MCF 10A (cell line): ENCODE results near the gene NT5C. TPM values are rescaled to one million over a fixed set of nuclear protein-coding genes. Genes with fewer than 3 reads are reported as not detected.
"Not testable (repeated sequence)": the region's sequence is repeated elsewhere in the genome, so short reads cannot be mapped to it uniquely, and the experiment has no call there.

Experiments
- BruUV-seq: library from RNA; stranded (reverse); fragments of 400-500 nt; replicated peaks from 2 replicates; lab custom pipeline; 2021; lab: Mats Ljungman, UMichigan
- CTCF ChIA-PET: fragments of 300-600 bp; sonication (Branson Sonifier 250); formaldehyde crosslinking; extraction: SDS; loops from one replicate; lab custom pipeline; 2021; ENCODE audit warnings: antibody characterized with exemption, inconsistent platforms; lab: Yijun Ruan, JAX
- POLR2A ChIA-PET: fragments of 300-600, 350-650 bp; sonication (Branson Sonifier 250); formaldehyde crosslinking; extraction: SDS; loops from one replicate; lab custom pipeline; 2020; ENCODE audit warnings: antibody characterized with exemption, inconsistent platforms; lab: Yijun Ruan, JAX
- DNase-seq: peaks from one replicate; pipeline ENCODE4 v3.0.0-alpha.2; 2018; ENCODE audit not compliant: unreplicated experiment
- H3K27ac Mint-ChIP-seq: one replicate; pipeline ENCODE4 v1.8.0; 2022; ENCODE audit warnings: mild to moderate bottlenecking, low read depth, mixed read lengths; ENCODE audit not compliant: unreplicated experiment
- H3K27me3 Mint-ChIP-seq: one replicate; pipeline ENCODE4 v1.8.0; 2022; ENCODE audit warnings: mixed read lengths; ENCODE audit not compliant: insufficient read depth, unreplicated experiment
- H3K36me3 Mint-ChIP-seq: one replicate; pipeline ENCODE4 v1.8.0; 2022; ENCODE audit warnings: mild to moderate bottlenecking, moderate library complexity, mixed read lengths; ENCODE audit not compliant: insufficient read depth, unreplicated experiment
- H3K4me1 Mint-ChIP-seq: one replicate; pipeline ENCODE4 v1.8.0; 2022; ENCODE audit warnings: mixed read lengths; ENCODE audit not compliant: insufficient read depth, unreplicated experiment
- H3K4me3 Mint-ChIP-seq: one replicate; pipeline ENCODE4 v1.8.0; 2022; ENCODE audit warnings: mild to moderate bottlenecking, moderate library complexity, mixed read lengths; ENCODE audit not compliant: unreplicated experiment
- H3K9me3 Mint-ChIP-seq: one replicate; pipeline ENCODE4 v1.8.0; 2022; ENCODE audit warnings: mixed read lengths; ENCODE audit not compliant: unreplicated experiment
- CTCF ChIP-seq: fragments of 200-600 bp; IDR thresholded peaks from one replicate; pipeline ENCODE4 v1.8.0; 2022; ENCODE audit warnings: antibody characterized with exemption, mild to moderate bottlenecking; ENCODE audit not compliant: unreplicated experiment
- intact Hi-C: fragments of 100-400 bp; cut with micrococcal nuclease; formaldehyde crosslinking; loops from 2 replicates; pipeline ENCODE4 v1.14.1; 2022
- total RNA-seq: library from RNA; stranded (reverse); gene quantifications from 2 replicates; pipeline ENCODE4 v1.2.3, GENCODE V29; 2022

The NT5C gene
- total RNA-seq, 1 experiment from 2014 or later: 113 TPM

- H3K9me3 Mint-ChIP-seq: no peaks in the 10 kb centered on the region
- no peak overlapping the region for H3K4me3 Mint-ChIP-seq
- BruUV-seq: no TSS peak
- no peak overlapping the region for H3K27ac Mint-ChIP-seq
- ChIA-PET CTCF (interaction anchor here (0.6 to 8.2 kb wide), 4 partner anchors 14 to 79 kb away, joined by 4 to 100 read pairs (median 19); no protein-coding TSS in a partner anchor), POLR2A (interaction anchor here (1.9 to 3.6 kb wide), 2 partner anchors 13 to 19 kb away, joined by 4 to 32 read pairs; partner anchors contain the start of gene ARMC7)
- no peak for DNase-seq
- TF ChIP-seq CTCF: no peak
- peaks cover 13% of the 10 kb centered on the region for H3K36me3 Mint-ChIP-seq
- intact Hi-C loops: no loop called here
- H3K27me3 Mint-ChIP-seq: no peaks in the 10 kb centered on the region
- peaks cover 23% of the 10 kb centered on the region for H3K4me1 Mint-ChIP-seq
Observed at GRCh38 chr17:75128694-75129505, 2.6 kb downstream of the NT5C start.

GRCh38 chr17:75127936-75128335, 3.6 kb downstream of the NT5C start:
- H3K27ac Mint-ChIP-seq, intact Hi-C loops, DNase-seq, H3K27me3 Mint-ChIP-seq, H3K9me3 Mint-ChIP-seq, BruUV-seq, H3K4me3 Mint-ChIP-seq: not testable (repeated sequence)
- ChIA-PET POLR2A (interaction anchor here (0.7 to 1.9 kb wide), 3 partner anchors 14 to 85 kb away, joined by 3 to 4 read pairs (median 3); partner anchors contain the start of gene ARMC7), CTCF (interaction anchor here (0.6 to 8.2 kb wide), 3 partner anchors 13 to 43 kb away, joined by 3 to 100 read pairs (median 15); no protein-coding TSS in a partner anchor)
- Mint-ChIP-seq H3K4me1 (peaks cover 25% of the 10 kb centered on the region), H3K36me3 (peaks cover 13% of the 10 kb centered on the region)

GRCh38 chr17:75126954-75127353, 4.6 kb downstream of the NT5C start:
- Mint-ChIP-seq H3K27ac (no peak overlapping the region), H3K27me3 (no peaks in the 10 kb centered on the region), H3K9me3 (no peaks in the 10 kb centered on the region), H3K4me3 (no peak overlapping the region), H3K36me3 (peaks cover 13% of the 10 kb centered on the region), H3K4me1 (peaks cover 25% of the 10 kb centered on the region)
- intact Hi-C loops: no loop called here
- ChIA-PET CTCF (interaction anchor here (0.6 to 8.2 kb wide), 4 partner anchors 12 to 163 kb away, joined by 3 to 100 read pairs (median 4); no protein-coding TSS in a partner anchor), POLR2A (interaction anchor here (1.0 kb wide), 2 partner anchors 10 to 17 kb away, joined by 3 read pairs; partner anchors contain the start of gene ARMC7)
- TF ChIP-seq CTCF: no peak
- BruUV-seq: no TSS peak
- DNase-seq: no peak

- Mint-ChIP-seq H3K27me3 (no peaks in the 10 kb centered on the region), H3K27ac (peak overlapping the region; percentile 95), H3K4me3 (no peak overlapping the region), H3K4me1 (peaks cover 25% of the 10 kb centered on the region), H3K9me3 (no peaks in the 10 kb centered on the region), H3K36me3 (peaks cover 19% of the 10 kb centered on the region)
- ChIA-PET POLR2A (interaction anchor here (0.6 to 3.4 kb wide), 8 partner anchors 22 to 253 kb away, joined by 3 to 37 read pairs (median 3); partner anchors contain the start of gene JPT1), CTCF (interaction anchor here (0.6 to 4.1 kb wide), 4 partner anchors 12 to 80 kb away, joined by 3 to 61 read pairs (median 4); partner anchors contain the start of gene NUP85)
- no TSS peak for BruUV-seq
- no peak for DNase-seq
- intact Hi-C loops: no loop called here
- TF ChIP-seq CTCF: no peak
Observed at GRCh38 chr17:75125984-75126383, 5.6 kb downstream of the NT5C start.
